NCI-H748 (cell line): ENCODE data around the gene MAP3K19.
"Not testable (repeated sequence)": the region's sequence is repeated elsewhere in the genome, so short reads cannot be mapped to it uniquely, and the experiment has no call there.

ENCODE experiments used
- DNase-seq: peaks from one replicate; lab custom pipeline; 2025; ENCODE audit not compliant: unreplicated experiment; lab: John Stamatoyannopoulos, UW

MAP3K19 gene

GRCh38 chr2:135052997-135053474 is 5.8 kb upstream of the MAP3K19 start:
- DNase-seq: no peak

DNA sequence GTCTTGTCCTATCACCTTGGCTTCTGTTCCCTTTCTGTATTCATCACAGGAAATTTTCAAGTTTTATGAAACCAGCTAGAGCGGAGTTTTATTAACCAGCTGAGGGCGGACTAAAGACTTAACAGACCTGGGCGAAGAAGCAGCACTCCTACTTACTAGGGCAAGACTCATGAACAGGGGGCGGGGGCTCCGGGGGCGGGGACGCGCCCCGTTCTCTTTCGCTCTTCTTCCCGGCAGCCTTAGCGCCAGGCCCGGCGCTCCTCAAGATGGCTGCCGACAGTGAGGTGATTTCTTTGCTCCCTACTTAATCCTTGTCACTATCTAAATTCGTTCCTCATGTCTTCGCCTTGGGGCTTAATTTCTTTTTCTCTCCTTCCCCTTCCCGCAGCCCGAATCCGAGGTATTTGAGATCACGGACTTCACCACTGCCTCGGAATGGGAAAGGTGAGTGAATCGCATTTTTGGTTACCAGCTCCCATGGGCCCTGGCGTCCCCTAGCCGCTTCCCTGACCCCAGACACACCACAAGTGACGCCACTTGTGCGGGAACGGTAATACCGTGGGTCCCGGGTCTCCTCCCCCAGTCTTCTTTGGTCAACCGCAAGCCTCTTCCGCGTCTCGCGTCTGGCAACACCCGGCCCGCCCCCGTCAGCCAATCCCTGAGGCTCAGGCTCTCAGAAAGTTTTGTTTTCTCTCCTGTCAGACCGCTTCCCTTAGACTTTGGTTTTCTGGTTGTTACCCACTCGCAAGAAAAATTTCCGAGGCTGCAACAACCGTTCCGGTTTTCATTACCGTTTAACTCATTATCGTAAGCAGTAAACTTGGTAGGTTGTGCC is 5.0 kb upstream of the MAP3K19 start, which contains the start of gene RAB3GAP1:
TSS of gene RAB3GAP1 (plus strand) at position 251 of the 835 bp plus-strand sequence. CDS start at position 267, 16 bp downstream.
- peak; percentile 74 for DNase-seq

GRCh38 chr2:135050684-135051083 is 3.4 kb upstream of the MAP3K19 start:
- no peak for DNase-seq

DNA sequence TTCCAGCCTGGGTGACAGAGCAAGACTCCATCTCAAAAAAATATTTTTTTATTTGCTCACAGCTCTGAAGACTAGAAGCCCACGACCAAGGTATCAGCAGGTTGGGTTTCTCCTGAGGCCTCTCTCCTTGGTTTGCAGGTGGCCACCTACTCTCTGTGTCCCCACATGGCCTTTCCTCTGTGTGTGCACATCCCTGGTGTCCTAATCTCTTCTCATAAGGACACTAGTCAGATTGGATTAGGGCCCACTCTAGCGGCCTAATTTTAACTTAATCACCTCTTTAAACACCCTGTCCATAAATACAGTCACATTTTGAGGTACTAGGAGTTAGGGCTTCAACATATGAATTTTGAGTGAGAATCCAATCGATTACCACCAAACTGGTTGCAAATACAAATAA is 2.9 kb upstream of the MAP3K19 start:
- DNase-seq: no peak

- DNase-seq: no peak
Observed at GRCh38 chr2:135048122-135048521, 875 bp upstream of the MAP3K19 start.

- no peak for DNase-seq
Observed at GRCh38 chr2:135043345-135043744, 3.9 kb downstream of the MAP3K19 start.

GRCh38 chr2:135037831-135038230 is 9.4 kb downstream of the MAP3K19 start:
- no peak for DNase-seq

DNA sequence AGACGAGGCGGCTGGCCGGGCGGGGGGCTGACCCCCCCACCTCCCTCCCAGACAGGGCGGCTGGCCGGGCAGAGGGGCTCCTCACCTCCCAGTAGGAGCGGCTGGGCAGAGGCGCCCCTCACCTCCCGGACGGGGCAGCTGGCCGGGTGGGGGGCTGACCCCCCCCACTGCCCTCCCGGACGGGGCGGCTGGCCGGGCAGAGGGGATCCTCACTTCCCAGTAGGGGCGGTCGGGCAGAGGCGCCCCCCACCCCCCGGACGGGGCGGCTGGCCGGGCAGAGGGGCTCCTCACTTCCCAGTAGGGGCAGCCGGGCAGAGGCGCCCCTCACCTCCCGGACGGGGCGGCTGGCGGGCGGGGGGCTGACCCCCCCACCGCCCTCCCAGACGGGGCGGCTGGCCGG is 14.0 kb downstream of the MAP3K19 start:
- DNase-seq: not testable (repeated sequence)

GRCh38 chr2:135030826-135031225 is 16.4 kb downstream of the MAP3K19 start:
- no peak for DNase-seq

DNA sequence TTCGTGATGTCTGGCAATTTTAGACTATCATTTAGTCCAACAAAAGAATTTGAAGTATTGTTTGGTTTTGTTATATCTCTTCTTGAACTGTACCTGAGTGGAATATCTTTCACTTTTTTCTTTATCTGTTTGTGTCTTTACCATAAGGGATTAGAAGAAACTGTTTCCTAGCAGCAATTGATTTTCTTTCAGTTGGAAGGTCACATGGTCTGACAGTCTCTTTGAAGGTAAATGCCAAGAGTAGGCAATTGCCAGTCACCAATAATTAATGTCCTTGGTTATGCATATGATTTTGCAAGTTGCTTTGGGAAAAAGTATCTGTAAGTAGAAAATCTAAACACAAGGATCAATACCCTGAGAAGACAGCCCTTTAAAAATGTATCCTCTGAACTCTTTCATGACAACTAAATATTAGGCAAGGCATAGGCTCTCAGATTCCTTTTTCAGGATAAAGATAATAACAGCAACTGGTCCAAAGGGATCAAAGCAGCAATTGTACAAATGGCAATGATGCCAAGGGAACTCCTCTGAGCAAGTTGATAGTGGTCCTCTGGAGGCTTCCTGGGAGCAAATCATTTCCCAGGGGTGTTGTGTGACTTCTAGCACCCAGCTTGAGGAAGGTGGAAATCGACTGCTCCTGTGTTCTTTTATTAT is 17.6 kb downstream of the MAP3K19 start:
- DNase-seq: no peak

GRCh38 chr2:135023886-135024485 is 23.3 kb downstream of the MAP3K19 start:
- DNase-seq: no peak

- DNase-seq: no peak
Observed at GRCh38 chr2:135022952-135023880, 24.0 kb downstream of the MAP3K19 start.

DNA sequence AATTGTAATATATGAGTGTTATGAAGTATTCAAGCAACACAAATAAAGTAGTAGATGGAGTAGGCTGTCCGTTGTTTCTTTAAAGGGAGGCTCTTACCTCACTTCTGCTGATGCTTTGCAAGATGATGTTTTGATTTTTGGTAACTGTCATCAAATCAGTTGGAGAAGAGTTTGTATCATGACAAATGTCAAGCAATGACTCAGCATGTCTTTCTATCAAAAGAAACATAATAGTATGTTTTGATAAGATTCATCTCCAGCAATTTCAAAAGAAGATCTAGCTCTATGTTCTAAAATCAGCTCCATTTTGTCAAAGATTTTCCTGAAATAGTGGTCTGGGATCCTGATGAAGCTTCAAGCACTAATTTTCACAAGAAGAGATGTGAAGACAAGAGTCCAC is 25.6 kb downstream of the MAP3K19 start:
- no peak for DNase-seq

- DNase-seq: no peak
Observed at GRCh38 chr2:135011633-135012032, 35.6 kb downstream of the MAP3K19 start.

DNA sequence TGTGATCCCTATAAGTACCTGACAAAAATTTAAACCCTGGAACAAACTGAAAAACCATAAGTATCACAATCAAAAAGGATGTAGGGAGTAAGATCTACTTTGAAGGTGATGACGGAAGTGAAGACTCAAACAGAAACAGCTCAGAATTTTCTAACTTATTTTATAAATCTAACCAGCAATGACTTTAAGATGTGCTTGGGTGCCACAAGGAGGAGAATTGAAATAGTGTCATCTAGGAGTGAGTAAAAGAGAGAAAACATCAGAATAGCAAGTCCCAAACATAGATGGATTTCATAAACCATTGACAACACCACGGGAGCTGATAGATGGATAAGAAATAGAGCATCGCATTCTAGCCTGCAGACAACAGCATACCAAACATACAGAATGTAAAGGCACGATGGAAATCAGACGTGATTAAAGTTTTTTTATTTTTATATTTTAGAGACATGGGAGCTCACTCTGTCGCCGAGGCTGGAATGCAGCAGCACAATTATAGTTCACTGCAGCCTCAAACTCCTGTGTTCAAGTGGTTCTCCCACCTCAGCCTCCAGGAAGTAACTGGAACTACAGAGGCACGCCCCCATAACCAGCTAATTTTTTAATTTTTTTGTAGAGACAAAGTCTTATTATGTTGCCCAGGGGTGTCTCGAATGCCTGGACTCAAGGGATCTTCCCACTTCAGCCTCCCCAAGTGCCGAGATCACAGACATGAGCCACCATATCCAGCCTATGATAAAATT is 36.9 kb downstream of the MAP3K19 start:
- no peak for DNase-seq

GRCh38 chr2:135009339-135009738 is 37.9 kb downstream of the MAP3K19 start:
- DNase-seq: no peak

DNA sequence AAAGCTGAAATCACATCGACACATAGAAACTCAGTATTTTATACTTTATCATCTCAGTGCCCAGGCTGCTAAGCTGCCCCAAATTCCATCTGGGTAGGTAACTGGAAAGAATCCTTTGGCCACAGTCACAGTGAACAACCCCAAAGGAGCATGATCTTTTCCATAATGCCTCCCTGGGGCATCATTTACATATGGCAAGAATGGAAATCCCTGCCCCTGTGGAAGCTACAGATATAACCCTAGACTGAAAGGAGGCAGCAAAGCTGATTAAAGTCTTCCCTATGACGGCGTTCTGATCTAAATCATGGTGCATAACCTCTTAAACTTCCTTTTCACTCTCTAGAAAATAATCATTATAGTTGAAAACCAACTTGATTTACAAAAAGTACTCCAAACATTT is 41.5 kb downstream of the MAP3K19 start:
- no peak for DNase-seq

DNA sequence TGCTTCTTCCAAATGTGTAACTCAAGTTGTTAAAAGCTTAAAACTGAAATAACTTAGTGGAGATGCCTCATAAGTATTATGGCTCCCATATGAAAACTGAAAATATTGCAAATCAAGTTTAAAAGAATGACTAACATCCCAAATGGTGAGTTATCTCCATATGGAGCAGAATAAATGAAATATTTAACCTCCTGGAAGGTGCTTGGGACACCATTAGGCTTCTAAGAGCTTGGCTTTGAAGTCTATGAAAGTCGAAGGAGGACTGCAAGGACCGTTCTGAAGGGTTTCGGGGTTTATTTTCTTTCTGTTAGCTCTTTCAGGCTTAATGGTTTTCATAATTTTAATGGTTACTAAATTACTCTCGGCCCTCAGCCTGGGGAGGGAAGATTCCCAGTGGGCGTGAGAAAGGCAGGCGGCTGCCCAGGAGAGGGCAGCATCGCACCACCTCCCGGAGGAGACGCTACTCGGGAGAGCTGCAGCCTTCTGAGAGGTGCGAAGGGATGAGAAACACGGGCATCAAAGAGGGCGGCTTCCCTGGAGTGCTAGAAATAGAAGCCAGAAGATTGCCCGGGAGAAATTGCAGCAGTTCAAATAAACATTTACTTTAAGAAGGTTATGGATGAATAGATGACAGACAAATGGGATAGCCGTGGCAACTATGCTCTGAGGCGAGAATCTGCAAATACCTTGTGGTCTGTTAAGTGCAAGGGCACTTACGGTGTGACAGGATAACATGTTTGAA is 43.1 kb downstream of the MAP3K19 start:
- peak; percentile 73 for DNase-seq

- no peak for DNase-seq
Observed at GRCh38 chr2:135002836-135003235, 44.4 kb downstream of the MAP3K19 start.
